Mammary microvascular endothelial cell (primary cell): ENCODE measurements around the gene NSDHL. TPM values are rescaled to one million over a fixed set of nuclear protein-coding genes. Genes with fewer than 3 reads are reported as not detected.

Experiments used
- total RNA-seq: library from RNA; depleted of rRNA; stranded (reverse); fragments of >200 nt; gene quantifications from 2 replicates; pipeline ENCODE4 v1.2.3, GENCODE V29; 2015

Gene NSDHL
- total RNA-seq, result 25.1 and 26.8 TPM in 2 replicates

GRCh38 chrX:152830312-152831305, at the start of gene NSDHL, which contains the start of gene CETN2:
TSS of gene NSDHL (plus strand) at chrX:152831063. CDS start at chrX:152846325, 15,262 bp downstream.
TSS of gene CETN2 (minus strand) at chrX:152830757. CDS start at chrX:152830710, 47 bp downstream.

GRCh38 chrX:152897222-152898131, 66.6 kb downstream of the NSDHL start, which contains the start of gene ZNF185:
TSS of gene ZNF185 (plus strand) at chrX:152898067. CDS start at chrX:152914490, 16,423 bp downstream.

Other genes with a start within 250 kb of the NSDHL start
- gene GABRQ, start 193.2 kb upstream of the NSDHL start, total RNA-seq, result 0.05 and 0.13 TPM in 2 replicates
- gene MAGEA3, start 132.3 kb upstream of the NSDHL start, total RNA-seq, result not detected in 2 replicates
- gene CSAG2, start 121.8 kb upstream of the NSDHL start, total RNA-seq, result not detected in 2 replicates
- gene MAGEA2B, start 116.4 kb upstream of the NSDHL start, total RNA-seq, result not detected in 2 replicates
- gene CSAG1, start 97.3 kb upstream of the NSDHL start, total RNA-seq, result not detected in 2 replicates
- gene MAGEA12, start 97.3 kb upstream of the NSDHL start, total RNA-seq, result not detected in 2 replicates
- gene MAGEA2, start 77.2 kb upstream of the NSDHL start, total RNA-seq, result not detected in 2 replicates
- not detected in 2 replicates for gene CSAG3, start 71.8 kb upstream of the NSDHL start, total RNA-seq
- not detected in 2 replicates for gene MAGEA6, start 61.4 kb upstream of the NSDHL start, total RNA-seq
- gene CETN2, start 306 bp upstream of the NSDHL start, total RNA-seq, result 37.4 and 42.4 TPM in 2 replicates
- 43.6 and 47.2 TPM in 2 replicates for gene ZNF185, start 67.0 kb downstream of the NSDHL start, total RNA-seq
- not detected in 2 replicates for gene PNMA5, start 163.1 kb downstream of the NSDHL start, total RNA-seq
- gene PNMA3, start 225.4 kb downstream of the NSDHL start, total RNA-seq, result not detected in 2 replicates
- 0.20 and 1.3 TPM in 2 replicates for gene PNMA6A, start 241.4 kb downstream of the NSDHL start, total RNA-seq